Measurements from ENCODE around the gene IP6K3.
A peak's percentile ranks its signal among the peaks of the same experiment; 100 is the strongest.

The IP6K3 gene

DNA sequence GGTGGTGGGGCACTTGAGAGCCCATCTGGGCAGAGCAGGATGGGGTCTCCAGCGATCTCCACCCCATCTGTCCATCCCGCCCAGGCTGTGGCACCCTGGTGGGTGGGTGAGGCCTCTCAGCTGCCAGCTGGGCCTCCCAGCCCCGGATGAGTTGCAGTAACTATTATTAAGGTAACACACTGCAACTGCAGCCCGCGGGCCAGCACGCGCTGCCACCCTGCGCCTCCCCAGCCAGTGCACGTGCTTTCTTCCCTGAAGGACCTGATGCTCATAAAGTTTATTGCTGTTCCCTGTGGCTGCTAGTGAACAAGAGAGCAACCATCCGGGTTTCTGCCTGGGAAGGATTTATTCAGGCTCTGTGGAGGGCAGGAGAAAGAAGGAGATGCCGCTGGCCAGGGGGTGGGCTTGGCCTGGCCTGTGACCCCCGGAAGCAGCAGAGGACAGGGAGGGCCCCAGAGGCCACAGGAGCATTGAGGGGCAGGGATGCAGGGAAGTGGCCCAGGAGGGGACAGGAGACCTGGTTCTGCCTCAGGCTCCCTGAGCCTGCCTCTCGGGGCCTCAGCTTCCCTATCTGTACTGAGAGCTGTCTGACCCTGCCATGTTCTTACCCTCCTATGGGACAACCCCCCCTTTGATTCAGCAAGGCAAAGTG, 1.7 kb downstream of the IP6K3 start:
- Histone ChIP-seq H3K27me3 (ENCODE audit: insufficient read depth, low read depth) (peaks cover 42% of the 10 kb centered on the region), H2AFZ (ENCODE audit: low read depth) (no peak overlapping the region), H3K4me1 (ENCODE audit: low read depth, poor library complexity, severe bottlenecking) (peaks cover 7% of the 10 kb centered on the region), H3K4me3 (IDR thresholded peaks at IDR 0.05; ENCODE audit: insufficient read depth, low read depth, low read length) (no peak overlapping the region), H3K9ac (no peak overlapping the region), H3K79me2 (ENCODE audit: insufficient read depth, low read depth) (no peaks in the 10 kb centered on the region), H3K36me3 (ENCODE audit: insufficient read depth) (no peaks in the 10 kb centered on the region), H4K20me1 (ENCODE audit: insufficient read depth) (no peaks in the 10 kb centered on the region), H3K4me2 (no peak overlapping the region), H3K27ac (no peak overlapping the region)
- TF ChIP-seq, protein P1, sequence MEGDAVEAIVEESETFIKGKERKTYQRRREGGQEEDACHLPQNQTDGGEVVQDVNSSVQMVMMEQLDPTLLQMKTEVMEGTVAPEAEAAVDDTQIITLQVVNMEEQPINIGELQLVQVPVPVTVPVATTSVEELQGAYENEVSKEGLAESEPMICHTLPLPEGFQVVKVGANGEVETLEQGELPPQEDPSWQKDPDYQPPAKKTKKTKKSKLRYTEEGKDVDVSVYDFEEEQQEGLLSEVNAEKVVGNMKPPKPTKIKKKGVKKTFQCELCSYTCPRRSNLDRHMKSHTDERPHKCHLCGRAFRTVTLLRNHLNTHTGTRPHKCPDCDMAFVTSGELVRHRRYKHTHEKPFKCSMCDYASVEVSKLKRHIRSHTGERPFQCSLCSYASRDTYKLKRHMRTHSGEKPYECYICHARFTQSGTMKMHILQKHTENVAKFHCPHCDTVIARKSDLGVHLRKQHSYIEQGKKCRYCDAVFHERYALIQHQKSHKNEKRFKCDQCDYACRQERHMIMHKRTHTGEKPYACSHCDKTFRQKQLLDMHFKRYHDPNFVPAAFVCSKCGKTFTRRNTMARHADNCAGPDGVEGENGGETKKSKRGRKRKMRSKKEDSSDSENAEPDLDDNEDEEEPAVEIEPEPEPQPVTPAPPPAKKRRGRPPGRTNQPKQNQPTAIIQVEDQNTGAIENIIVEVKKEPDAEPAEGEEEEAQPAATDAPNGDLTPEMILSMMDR (conservative IDR thresholded peaks at IDR 0.05; ENCODE audit: low read depth, low read length): no peak

DNA sequence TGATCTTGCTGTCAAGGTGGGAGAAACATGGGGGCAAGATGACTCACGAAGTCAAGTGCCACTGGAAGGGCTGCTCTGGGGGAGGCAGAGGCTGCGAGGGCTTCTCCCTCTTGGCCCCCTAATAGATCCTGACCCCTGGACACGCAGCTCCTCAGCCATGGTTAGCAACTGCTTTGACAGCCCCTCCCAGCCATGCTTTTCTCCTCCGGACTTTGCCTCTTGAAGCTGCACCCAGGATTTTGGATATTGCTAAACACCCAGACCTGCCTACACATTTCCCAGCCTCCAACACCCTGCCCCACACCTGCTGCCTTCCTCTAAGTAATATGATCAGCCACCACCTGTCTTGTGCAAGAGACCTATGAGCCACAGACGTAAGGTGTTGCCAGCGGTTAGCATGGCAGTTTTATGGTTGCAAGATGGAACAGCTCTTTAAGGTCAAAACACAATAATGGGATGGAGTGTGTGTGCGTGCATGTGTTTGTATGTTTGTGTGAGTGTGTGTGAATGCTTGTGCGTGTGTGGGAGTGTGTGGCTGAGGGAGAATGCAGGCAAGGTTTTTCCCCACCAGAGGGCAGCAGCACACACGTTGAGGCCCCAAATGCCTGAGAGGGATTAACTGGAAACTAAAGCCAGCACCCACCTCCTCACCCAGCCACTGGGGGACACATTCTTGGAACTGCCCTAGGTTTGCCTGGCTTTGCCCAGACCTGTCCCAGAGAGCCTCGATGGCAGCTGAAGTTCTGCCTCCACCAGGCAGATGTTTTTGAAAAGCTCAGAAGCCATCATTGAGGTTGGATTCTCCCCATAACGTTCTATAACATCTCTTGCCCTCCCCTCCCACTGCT, 2.5 kb downstream of the IP6K3 start:
- Histone ChIP-seq H4K20me1 (ENCODE audit: insufficient read depth) (no peaks in the 10 kb centered on the region), H3K4me1 (ENCODE audit: low read depth, poor library complexity, severe bottlenecking) (peaks cover 7% of the 10 kb centered on the region), H3K36me3 (ENCODE audit: insufficient read depth) (no peaks in the 10 kb centered on the region), H2AFZ (ENCODE audit: low read depth) (no peak overlapping the region), H3K27ac (no peak overlapping the region), H3K9ac (no peak overlapping the region), H3K27me3 (ENCODE audit: insufficient read depth, low read depth) (peaks cover 35% of the 10 kb centered on the region), H3K4me3 (IDR thresholded peaks at IDR 0.05; ENCODE audit: insufficient read depth, low read depth, low read length) (no peak overlapping the region), H3K79me2 (ENCODE audit: insufficient read depth, low read depth) (no peaks in the 10 kb centered on the region), H3K4me2 (no peak overlapping the region; the same call in 1 of the 2 replicates)
- TF ChIP-seq, protein P1 (conservative IDR thresholded peaks at IDR 0.05; ENCODE audit: low read depth, low read length): peak; percentile 85

DNA sequence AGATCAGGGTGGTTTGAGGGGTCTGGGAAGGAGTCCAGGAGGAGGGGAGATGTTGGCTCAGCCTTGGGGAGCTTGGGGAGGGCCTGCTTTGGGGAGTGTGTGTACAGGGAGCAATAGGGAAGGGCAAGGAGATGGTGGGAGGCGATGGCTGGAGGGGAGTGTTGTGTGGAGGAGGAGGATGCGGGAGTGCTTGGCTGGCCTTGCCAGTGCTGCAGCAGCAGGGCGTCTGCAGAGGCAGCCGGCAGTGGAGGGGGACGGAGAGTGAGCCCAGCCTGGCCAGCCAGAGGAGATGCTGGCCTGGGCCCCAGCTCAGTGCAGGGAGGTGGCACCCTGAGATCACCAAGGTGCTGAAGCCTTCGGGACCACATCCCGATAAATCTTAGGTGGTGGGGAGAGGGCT, 3.9 kb downstream of the IP6K3 start:
- TF ChIP-seq, protein P1 (conservative IDR thresholded peaks at IDR 0.05; ENCODE audit: low read depth, low read length): no peak
- Histone ChIP-seq H3K9ac (no peak overlapping the region), H3K27me3 (ENCODE audit: insufficient read depth, low read depth) (peaks cover 28% of the 10 kb centered on the region), H3K4me1 (ENCODE audit: low read depth, poor library complexity, severe bottlenecking) (peaks cover 7% of the 10 kb centered on the region), H3K79me2 (ENCODE audit: insufficient read depth, low read depth) (no peaks in the 10 kb centered on the region), H2AFZ (ENCODE audit: low read depth) (no peak overlapping the region), H3K4me2 (no peak overlapping the region), H3K4me3 (IDR thresholded peaks at IDR 0.05; ENCODE audit: insufficient read depth, low read depth, low read length) (no peak overlapping the region), H4K20me1 (ENCODE audit: insufficient read depth) (no peaks in the 10 kb centered on the region), H3K27ac (no peak overlapping the region), H3K36me3 (ENCODE audit: insufficient read depth) (no peaks in the 10 kb centered on the region)

GRCh38 chr6:33742092-33742491, 4.6 kb downstream of the IP6K3 start:
- Histone ChIP-seq H3K36me3 (ENCODE audit: insufficient read depth) (no peaks in the 10 kb centered on the region), H3K9ac (no peak overlapping the region), H3K4me3 (IDR thresholded peaks at IDR 0.05; ENCODE audit: insufficient read depth, low read depth, low read length) (no peak overlapping the region), H3K4me1 (ENCODE audit: low read depth, poor library complexity, severe bottlenecking) (peaks cover 7% of the 10 kb centered on the region), H3K4me2 (no peak overlapping the region), H4K20me1 (ENCODE audit: insufficient read depth) (no peaks in the 10 kb centered on the region), H3K27ac (no peak overlapping the region), H2AFZ (ENCODE audit: low read depth) (no peak overlapping the region), H3K79me2 (ENCODE audit: insufficient read depth, low read depth) (no peaks in the 10 kb centered on the region), H3K27me3 (ENCODE audit: insufficient read depth, low read depth) (peaks cover 23% of the 10 kb centered on the region)
- TF ChIP-seq, protein P1 (conservative IDR thresholded peaks at IDR 0.05; ENCODE audit: low read depth, low read length): no peak
